ENCODE results near the gene RAP1GAP2.

Gene RAP1GAP2

DNA sequence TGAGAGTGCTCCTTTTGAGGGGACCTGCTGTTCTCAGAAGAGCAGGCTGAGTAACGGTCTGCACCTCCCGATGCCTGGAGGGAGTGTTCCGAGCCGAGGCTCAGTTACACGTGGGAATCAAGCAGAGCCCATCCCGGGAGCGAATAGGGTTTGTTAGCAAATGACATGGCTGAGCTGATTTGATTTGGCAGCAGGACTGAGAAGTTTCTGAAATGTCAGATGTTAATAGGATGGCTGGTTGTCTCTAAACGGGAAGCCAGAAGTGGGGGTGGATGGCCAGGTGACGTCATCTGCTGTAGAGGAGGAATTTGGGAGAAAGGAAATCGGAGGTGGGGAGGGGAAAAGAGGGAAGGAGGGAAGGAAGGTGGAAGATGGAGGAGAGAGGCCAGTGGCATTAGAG, 128.0 kb downstream of the RAP1GAP2 start (continued):
- TF ChIP-seq, protein P1, sequence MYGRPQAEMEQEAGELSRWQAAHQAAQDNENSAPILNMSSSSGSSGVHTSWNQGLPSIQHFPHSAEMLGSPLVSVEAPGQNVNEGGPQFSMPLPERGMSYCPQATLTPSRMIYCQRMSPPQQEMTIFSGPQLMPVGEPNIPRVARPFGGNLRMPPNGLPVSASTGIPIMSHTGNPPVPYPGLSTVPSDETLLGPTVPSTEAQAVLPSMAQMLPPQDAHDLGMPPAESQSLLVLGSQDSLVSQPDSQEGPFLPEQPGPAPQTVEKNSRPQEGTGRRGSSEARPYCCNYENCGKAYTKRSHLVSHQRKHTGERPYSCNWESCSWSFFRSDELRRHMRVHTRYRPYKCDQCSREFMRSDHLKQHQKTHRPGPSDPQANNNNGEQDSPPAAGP (tag by site-specific recombination; IDR thresholded peaks at IDR 0.05): peak; percentile 63; the same call in 1 of the 2 replicates
- TF ChIP-seq ZNF560 (tag by site-specific recombination; IDR thresholded peaks at IDR 0.05; ENCODE audit: borderline replicate concordance) (no peak), SCRT1 (tag by site-specific recombination; IDR thresholded peaks at IDR 0.05; ENCODE audit: borderline replicate concordance) (no peak), ZNF791 (tag by site-specific recombination; IDR thresholded peaks at IDR 0.05) (no peak), ZNF76 (tag by site-specific recombination; IDR thresholded peaks at IDR 0.05; ENCODE audit: borderline replicate concordance, low read depth) (peak; percentile 48; the same call in 1 of the 2 replicates), ZNF223 (tag by site-specific recombination; IDR thresholded peaks at IDR 0.05) (no peak), ZBTB48 (tag by site-specific recombination; IDR thresholded peaks at IDR 0.05) (no peak), KLF7 (tag by site-specific recombination; IDR thresholded peaks at IDR 0.05; ENCODE audit: borderline replicate concordance) (no peak), ZNF768 (tag by site-specific recombination; IDR thresholded peaks at IDR 0.05) (no peak), ZIC2 (tag by site-specific recombination; IDR thresholded peaks at IDR 0.05) (no peak), ZNF140 (tag by site-specific recombination; IDR thresholded peaks at IDR 0.05) (no peak), ZNF473 (tag by site-specific recombination; IDR thresholded peaks at IDR 0.05) (no peak), ZNF596 (tag by site-specific recombination; IDR thresholded peaks at IDR 0.05) (no peak), KLF9 (tag by site-specific recombination; IDR thresholded peaks at IDR 0.05; ENCODE audit: low read depth) (0 out of 2 replicates have a peak, but pooled peaks have one; percentile 35), ZNF2 (tag by site-specific recombination; IDR thresholded peaks at IDR 0.05) (no peak), IKZF3 (tag by site-specific recombination; IDR thresholded peaks at IDR 0.05) (no peak), ZEB2 (tag by site-specific recombination; IDR thresholded peaks at IDR 0.05) (no peak), EGR2 (tag by site-specific recombination; IDR thresholded peaks at IDR 0.05; ENCODE audit: low read depth) (peak; percentile 84), ZNF292 (tag by site-specific recombination; IDR thresholded peaks at IDR 0.05; ENCODE audit: borderline replicate concordance, low read depth) (no peak), ZNF114 (tag by site-specific recombination; IDR thresholded peaks at IDR 0.05) (no peak), BCL11A (tag by site-specific recombination; IDR thresholded peaks at IDR 0.05; ENCODE audit: low read depth) (0 out of 2 replicates have a peak, but pooled peaks have one; percentile 58), SP2 (tag by site-specific recombination; IDR thresholded peaks at IDR 0.05) (no peak)
- TF ChIP-seq, protein P2, sequence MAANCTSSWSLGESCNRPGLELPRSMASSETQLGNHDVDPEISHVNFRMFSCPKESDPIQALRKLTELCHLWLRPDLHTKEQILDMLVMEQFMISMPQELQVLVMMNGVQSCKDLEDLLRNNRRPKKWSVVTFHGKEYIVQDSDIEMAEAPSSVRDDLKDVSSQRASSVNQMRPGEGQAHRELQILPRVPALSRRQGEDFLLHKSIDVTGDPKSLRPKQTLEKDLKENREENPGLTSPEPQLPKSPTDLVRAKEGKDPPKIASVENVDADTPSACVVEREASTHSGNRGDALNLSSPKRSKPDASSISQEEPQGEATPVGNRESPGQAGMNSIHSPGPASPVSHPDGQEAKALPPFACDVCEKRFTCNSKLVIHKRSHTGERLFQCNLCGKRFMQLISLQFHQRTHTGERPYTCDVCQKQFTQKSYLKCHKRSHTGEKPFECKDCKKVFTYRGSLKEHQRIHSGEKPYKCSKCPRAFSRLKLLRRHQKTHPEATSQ (tag by site-specific recombination; IDR thresholded peaks at IDR 0.05): no peak
- TF ChIP-seq, protein P3, sequence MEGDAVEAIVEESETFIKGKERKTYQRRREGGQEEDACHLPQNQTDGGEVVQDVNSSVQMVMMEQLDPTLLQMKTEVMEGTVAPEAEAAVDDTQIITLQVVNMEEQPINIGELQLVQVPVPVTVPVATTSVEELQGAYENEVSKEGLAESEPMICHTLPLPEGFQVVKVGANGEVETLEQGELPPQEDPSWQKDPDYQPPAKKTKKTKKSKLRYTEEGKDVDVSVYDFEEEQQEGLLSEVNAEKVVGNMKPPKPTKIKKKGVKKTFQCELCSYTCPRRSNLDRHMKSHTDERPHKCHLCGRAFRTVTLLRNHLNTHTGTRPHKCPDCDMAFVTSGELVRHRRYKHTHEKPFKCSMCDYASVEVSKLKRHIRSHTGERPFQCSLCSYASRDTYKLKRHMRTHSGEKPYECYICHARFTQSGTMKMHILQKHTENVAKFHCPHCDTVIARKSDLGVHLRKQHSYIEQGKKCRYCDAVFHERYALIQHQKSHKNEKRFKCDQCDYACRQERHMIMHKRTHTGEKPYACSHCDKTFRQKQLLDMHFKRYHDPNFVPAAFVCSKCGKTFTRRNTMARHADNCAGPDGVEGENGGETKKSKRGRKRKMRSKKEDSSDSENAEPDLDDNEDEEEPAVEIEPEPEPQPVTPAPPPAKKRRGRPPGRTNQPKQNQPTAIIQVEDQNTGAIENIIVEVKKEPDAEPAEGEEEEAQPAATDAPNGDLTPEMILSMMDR (tag by site-specific recombination; IDR thresholded peaks at IDR 0.05): no peak
- TF ChIP-seq, protein P4, sequence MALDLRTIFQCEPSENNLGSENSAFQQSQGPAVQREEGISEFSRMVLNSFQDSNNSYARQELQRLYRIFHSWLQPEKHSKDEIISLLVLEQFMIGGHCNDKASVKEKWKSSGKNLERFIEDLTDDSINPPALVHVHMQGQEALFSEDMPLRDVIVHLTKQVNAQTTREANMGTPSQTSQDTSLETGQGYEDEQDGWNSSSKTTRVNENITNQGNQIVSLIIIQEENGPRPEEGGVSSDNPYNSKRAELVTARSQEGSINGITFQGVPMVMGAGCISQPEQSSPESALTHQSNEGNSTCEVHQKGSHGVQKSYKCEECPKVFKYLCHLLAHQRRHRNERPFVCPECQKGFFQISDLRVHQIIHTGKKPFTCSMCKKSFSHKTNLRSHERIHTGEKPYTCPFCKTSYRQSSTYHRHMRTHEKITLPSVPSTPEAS (tag by site-specific recombination; IDR thresholded peaks at IDR 0.05): no peak
- TF ChIP-seq, protein P5, sequence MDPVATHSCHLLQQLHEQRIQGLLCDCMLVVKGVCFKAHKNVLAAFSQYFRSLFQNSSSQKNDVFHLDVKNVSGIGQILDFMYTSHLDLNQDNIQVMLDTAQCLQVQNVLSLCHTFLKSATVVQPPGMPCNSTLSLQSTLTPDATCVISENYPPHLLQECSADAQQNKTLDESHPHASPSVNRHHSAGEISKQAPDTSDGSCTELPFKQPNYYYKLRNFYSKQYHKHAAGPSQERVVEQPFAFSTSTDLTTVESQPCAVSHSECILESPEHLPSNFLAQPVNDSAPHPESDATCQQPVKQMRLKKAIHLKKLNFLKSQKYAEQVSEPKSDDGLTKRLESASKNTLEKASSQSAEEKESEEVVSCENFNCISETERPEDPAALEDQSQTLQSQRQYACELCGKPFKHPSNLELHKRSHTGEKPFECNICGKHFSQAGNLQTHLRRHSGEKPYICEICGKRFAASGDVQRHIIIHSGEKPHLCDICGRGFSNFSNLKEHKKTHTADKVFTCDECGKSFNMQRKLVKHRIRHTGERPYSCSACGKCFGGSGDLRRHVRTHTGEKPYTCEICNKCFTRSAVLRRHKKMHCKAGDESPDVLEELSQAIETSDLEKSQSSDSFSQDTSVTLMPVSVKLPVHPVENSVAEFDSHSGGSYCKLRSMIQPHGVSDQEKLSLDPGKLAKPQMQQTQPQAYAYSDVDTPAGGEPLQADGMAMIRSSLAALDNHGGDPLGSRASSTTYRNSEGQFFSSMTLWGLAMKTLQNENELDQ (tag by site-specific recombination; IDR thresholded peaks at IDR 0.05; ENCODE audit: low read depth): no peak
- TF ChIP-seq, protein P6, sequence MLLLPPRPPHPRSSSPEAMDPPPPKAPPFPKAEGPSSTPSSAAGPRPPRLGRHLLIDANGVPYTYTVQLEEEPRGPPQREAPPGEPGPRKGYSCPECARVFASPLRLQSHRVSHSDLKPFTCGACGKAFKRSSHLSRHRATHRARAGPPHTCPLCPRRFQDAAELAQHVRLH (tag by site-specific recombination; IDR thresholded peaks at IDR 0.05): no peak
- TF ChIP-seq, protein P7, sequence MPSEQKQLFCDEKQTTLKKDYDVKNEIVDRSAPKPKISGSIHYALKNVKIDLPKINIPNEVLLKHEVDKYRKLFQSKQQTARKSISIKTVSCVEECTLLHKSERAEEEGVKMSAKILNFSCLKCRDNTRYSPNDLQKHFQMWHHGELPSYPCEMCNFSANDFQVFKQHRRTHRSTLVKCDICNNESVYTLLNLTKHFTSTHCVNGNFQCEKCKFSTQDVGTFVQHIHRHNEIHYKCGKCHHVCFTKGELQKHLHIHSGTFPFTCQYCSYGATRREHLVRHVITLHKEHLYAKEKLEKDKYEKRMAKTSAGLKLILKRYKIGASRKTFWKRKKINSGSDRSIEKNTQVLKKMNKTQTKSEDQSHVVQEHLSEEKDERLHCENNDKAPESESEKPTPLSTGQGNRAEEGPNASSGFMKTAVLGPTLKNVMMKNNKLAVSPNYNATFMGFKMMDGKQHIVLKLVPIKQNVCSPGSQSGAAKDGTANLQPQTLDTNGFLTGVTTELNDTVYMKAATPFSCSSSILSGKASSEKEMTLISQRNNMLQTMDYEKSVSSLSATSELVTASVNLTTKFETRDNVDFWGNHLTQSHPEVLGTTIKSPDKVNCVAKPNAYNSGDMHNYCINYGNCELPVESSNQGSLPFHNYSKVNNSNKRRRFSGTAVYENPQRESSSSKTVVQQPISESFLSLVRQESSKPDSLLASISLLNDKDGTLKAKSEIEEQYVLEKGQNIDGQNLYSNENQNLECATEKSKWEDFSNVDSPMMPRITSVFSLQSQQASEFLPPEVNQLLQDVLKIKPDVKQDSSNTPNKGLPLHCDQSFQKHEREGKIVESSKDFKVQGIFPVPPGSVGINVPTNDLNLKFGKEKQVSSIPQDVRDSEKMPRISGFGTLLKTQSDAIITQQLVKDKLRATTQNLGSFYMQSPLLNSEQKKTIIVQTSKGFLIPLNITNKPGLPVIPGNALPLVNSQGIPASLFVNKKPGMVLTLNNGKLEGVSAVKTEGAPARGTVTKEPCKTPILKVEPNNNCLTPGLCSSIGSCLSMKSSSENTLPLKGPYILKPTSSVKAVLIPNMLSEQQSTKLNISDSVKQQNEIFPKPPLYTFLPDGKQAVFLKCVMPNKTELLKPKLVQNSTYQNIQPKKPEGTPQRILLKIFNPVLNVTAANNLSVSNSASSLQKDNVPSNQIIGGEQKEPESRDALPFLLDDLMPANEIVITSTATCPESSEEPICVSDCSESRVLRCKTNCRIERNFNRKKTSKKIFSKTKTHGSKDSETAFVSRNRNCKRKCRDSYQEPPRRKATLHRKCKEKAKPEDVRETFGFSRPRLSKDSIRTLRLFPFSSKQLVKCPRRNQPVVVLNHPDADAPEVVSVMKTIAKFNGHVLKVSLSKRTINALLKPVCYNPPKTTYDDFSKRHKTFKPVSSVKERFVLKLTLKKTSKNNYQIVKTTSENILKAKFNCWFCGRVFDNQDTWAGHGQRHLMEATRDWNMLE (tag by site-specific recombination; conservative IDR thresholded peaks at IDR 0.05; ENCODE audit: low read depth): no peak
